Neutrophil (primary cell): Measurements from ENCODE around the gene PHLDB1.

Experiments
- H3K27ac ChIP-seq: fragments of 200-600 bp; sonication (generic); 2 replicates; pipeline ENCODE4 v1.5.1; 2016; ENCODE audit warnings: mild to moderate bottlenecking, moderate library complexity
- H3K27me3 ChIP-seq: fragments of 200-600 bp; sonication (generic); 2 replicates; pipeline ENCODE4 v1.6.0; 2016; ENCODE audit warnings: mild to moderate bottlenecking
- H3K36me3 ChIP-seq: fragments of 200-600 bp; sonication (generic); 2 replicates; pipeline ENCODE4 v1.5.1; 2017
- H3K4me1 ChIP-seq, 2 experiments: fragments of 200-600 bp in 1 of 2; sonication (generic) in 1 of 2; 1 replicate in 1 of 2; 2 replicates in 1 of 2; pipeline versions ENCODE4 v1.5.1 to v1.6.1; 2013 to 2016; ENCODE audit warnings: low read depth in 1 of 2, low read length in 1 of 2, mild to moderate bottlenecking in 1 of 2, moderate library complexity in 1 of 2; ENCODE audit not compliant: control insufficient read depth in 1 of 2, insufficient read depth in 1 of 2
- H3K4me3 ChIP-seq, 2 experiments: fragments of 200-600 bp in 1 of 2; sonication (generic) in 1 of 2; 1 replicate in 1 of 2; 2 replicates in 1 of 2; pipeline ENCODE4 v1.5.1; 2013 to 2016; ENCODE audit warnings: low read depth in 1 of 2, low read length in 1 of 2, mild to moderate bottlenecking in 1 of 2, moderate library complexity in 1 of 2
- H3K9me3 ChIP-seq: fragments of 200-600 bp; sonication (generic); 2 replicates; pipeline ENCODE4 v1.5.1; 2016
- CTCF ChIP-seq: fragments of 200-600 bp; sonication (generic); IDR thresholded peaks from 2 replicates; pipeline ENCODE4 v1.5.1; 2016; ENCODE audit warnings: antibody characterized with exemption

PHLDB1 gene

DNA sequence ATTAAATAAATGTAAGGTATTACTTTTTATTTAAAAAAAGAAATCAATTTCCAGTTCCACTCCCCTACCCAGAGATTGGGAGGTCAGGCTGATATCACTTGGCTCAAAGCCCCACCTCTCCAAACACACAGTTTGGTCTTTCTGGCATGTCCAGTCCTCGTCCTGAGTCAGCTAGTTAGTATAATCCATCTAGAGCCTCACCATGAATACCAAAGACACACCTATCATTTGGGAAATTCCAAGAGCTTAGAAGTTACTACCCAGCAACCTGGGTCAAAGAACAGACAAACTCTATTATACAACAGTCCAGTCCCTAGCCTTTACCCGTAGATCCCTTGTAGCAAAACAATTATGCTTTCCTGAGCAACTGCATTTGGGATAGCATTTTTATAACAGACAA is 62.6 kb downstream of the PHLDB1 start:
- no peak overlapping the region for H3K27ac ChIP-seq
- no peak for TF ChIP-seq CTCF
- H3K4me3 ChIP-seq = no peak overlapping the region
- no peaks in the 10 kb centered on the region for H3K36me3 ChIP-seq
- H3K27me3 ChIP-seq = peaks cover 13% of the 10 kb centered on the region
- no peaks in the 10 kb centered on the region for H3K9me3 ChIP-seq
- H3K4me1 ChIP-seq = no peaks in the 10 kb centered on the region

DNA sequence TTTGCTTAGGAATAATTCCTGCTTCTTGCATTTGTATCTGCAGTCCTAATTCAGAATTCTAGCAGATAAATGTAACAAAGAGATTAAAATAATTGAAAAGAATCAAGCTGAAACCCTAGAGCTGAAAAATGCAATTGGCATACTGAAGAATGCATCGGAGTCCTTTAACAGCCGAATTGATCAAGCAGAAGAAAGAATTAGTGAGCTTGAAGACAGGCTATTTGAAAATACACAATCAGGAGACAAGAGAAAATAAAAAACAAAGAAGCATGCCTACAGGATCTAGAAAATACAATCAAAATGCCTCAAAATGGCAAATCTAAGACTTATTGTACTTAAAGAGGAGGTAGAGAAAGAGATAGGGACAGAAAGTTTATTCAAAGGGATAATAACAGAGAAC is 63.8 kb downstream of the PHLDB1 start:
- TF ChIP-seq CTCF = no peak
- H3K4me3 ChIP-seq = no peak overlapping the region
- no peak overlapping the region for H3K27ac ChIP-seq
- peaks cover 13% of the 10 kb centered on the region for H3K27me3 ChIP-seq
- no peaks in the 10 kb centered on the region for H3K4me1 ChIP-seq
- no peaks in the 10 kb centered on the region for H3K9me3 ChIP-seq
- H3K36me3 ChIP-seq = no peaks in the 10 kb centered on the region

- Histone ChIP-seq H3K4me1 (no peaks in the 10 kb centered on the region), H3K9me3 (no peaks in the 10 kb centered on the region), H3K27me3 (peaks cover 13% of the 10 kb centered on the region), H3K27ac (no peak overlapping the region), H3K36me3 (no peaks in the 10 kb centered on the region), H3K4me3 (no peak overlapping the region)
- no peak for TF ChIP-seq CTCF
Measured at GRCh38 chr11:118672846-118673245, 65.4 kb downstream of the PHLDB1 start.

- no peak overlapping the region for H3K27ac ChIP-seq
- H3K9me3 ChIP-seq = no peaks in the 10 kb centered on the region
- H3K36me3 ChIP-seq = no peaks in the 10 kb centered on the region
- TF ChIP-seq CTCF = no peak
- H3K4me3 ChIP-seq = no peak overlapping the region
- peaks cover 13% of the 10 kb centered on the region for H3K27me3 ChIP-seq
- H3K4me1 ChIP-seq = no peaks in the 10 kb centered on the region
Measured at GRCh38 chr11:118673361-118674081, 66.1 kb downstream of the PHLDB1 start.

GRCh38 chr11:118674082-118674435 is 66.6 kb downstream of the PHLDB1 start:
- no peak overlapping the region for H3K27ac ChIP-seq
- H3K4me1 ChIP-seq = no peaks in the 10 kb centered on the region
- no peak overlapping the region for H3K4me3 ChIP-seq
- H3K9me3 ChIP-seq = no peaks in the 10 kb centered on the region
- H3K27me3 ChIP-seq = peaks cover 13% of the 10 kb centered on the region
- TF ChIP-seq CTCF = no peak
- no peaks in the 10 kb centered on the region for H3K36me3 ChIP-seq
